Activated CD8-positive, alpha-beta memory T cell treated with anti-CD3 and anti-CD28 coated beads, Interleukin-2, amount 50 U/mL, for 1 hour (primary cell): ENCODE measurements around the gene PTPRG.
"Not testable (repeated sequence)": the region's sequence is repeated elsewhere in the genome, so short reads cannot be mapped to it uniquely, and the experiment has no call there.

Experiments
- DNase-seq: peaks from one replicate; pipeline ENCODE4 v3.0.0-alpha.2; 2020; ENCODE audit errors: extremely low read depth

Gene PTPRG

GRCh38 chr3:61685755-61686154 lies 124.4 kb downstream of the PTPRG start:
- DNase-seq, result no peak

GRCh38 chr3:61686228-61686648 lies 124.9 kb downstream of the PTPRG start:
- DNase-seq, result no peak

- no peak for DNase-seq
Measured at GRCh38 chr3:61687206-61687605, 125.8 kb downstream of the PTPRG start.

GRCh38 chr3:61687663-61688306 lies 126.4 kb downstream of the PTPRG start:
- DNase-seq, result no peak

GRCh38 chr3:61688307-61688984 lies 127.1 kb downstream of the PTPRG start:
- no peak for DNase-seq

GRCh38 chr3:61690016-61690415 lies 128.6 kb downstream of the PTPRG start:
- no peak for DNase-seq

GRCh38 chr3:61691466-61691865 lies 130.1 kb downstream of the PTPRG start:
- DNase-seq, result no peak

GRCh38 chr3:61697301-61697700 lies 135.9 kb downstream of the PTPRG start:
- no peak for DNase-seq

- not testable (repeated sequence) for DNase-seq
Measured at GRCh38 chr3:61698278-61699072, 137.1 kb downstream of the PTPRG start.

GRCh38 chr3:61699622-61700021 lies 138.3 kb downstream of the PTPRG start:
- DNase-seq, result no peak

- DNase-seq, result no peak
Measured at GRCh38 chr3:61701011-61701410, 139.6 kb downstream of the PTPRG start.

GRCh38 chr3:61702453-61702852 lies 141.1 kb downstream of the PTPRG start:
- no peak for DNase-seq

- no peak for DNase-seq
Measured at GRCh38 chr3:61704807-61705206, 143.4 kb downstream of the PTPRG start.

GRCh38 chr3:61707492-61707891 lies 146.1 kb downstream of the PTPRG start:
- DNase-seq, result no peak

- not testable (repeated sequence) for DNase-seq
Measured at GRCh38 chr3:61710920-61711319, 149.5 kb downstream of the PTPRG start.

GRCh38 chr3:61714225-61714624 lies 152.9 kb downstream of the PTPRG start:
- DNase-seq, result no peak

- no peak for DNase-seq
Measured at GRCh38 chr3:61715886-61716527, 154.6 kb downstream of the PTPRG start.

GRCh38 chr3:61716693-61717092 lies 155.3 kb downstream of the PTPRG start:
- not testable (repeated sequence) for DNase-seq

GRCh38 chr3:61718565-61718964 lies 157.2 kb downstream of the PTPRG start:
- no peak for DNase-seq

- DNase-seq, result no peak
Measured at GRCh38 chr3:61719278-61719977, 158.1 kb downstream of the PTPRG start.

- no peak for DNase-seq
Measured at GRCh38 chr3:61723038-61723437, 161.7 kb downstream of the PTPRG start.

GRCh38 chr3:61724183-61724582 lies 162.8 kb downstream of the PTPRG start:
- no peak for DNase-seq
